Loucy (cell line): ENCODE measurements around the gene CNP.

Experiments
- CTCF ChIP-seq: fragments of 200-600 bp; sonication (generic); conservative IDR thresholded peaks from 2 replicates; pipeline ENCODE4 v1.5.1; 2014; ENCODE audit warnings: mild to moderate bottlenecking, antibody characterized with exemption, low read length
- EZH2phosphoT487 ChIP-seq: fragments of 200-600 bp; IDR thresholded peaks from 2 replicates; pipeline ENCODE4 v1.6.1; 2018; ENCODE audit warnings: antibody characterized with exemption, mild to moderate bottlenecking, moderate library complexity, borderline replicate concordance

GRCh38 chr17:42018339-42018738, 51.7 kb downstream of the CNP start:
- no peak for TF ChIP-seq CTCF
- TF ChIP-seq EZH2phosphoT487: no peak
